HG03159 (cell line): Measurements from ENCODE around the gene FGR.
A peak's percentile ranks its signal among the peaks of the same experiment; 100 is the strongest.

Experiments
- ATAC-seq: cut with Tn5 transposase; IDR thresholded peaks from one replicate; pipeline ENCODE4 v1.9.1; 2021; ENCODE audit warnings: mild to moderate bottlenecking, moderate library complexity; ENCODE audit not compliant: unreplicated experiment

FGR gene

DNA sequence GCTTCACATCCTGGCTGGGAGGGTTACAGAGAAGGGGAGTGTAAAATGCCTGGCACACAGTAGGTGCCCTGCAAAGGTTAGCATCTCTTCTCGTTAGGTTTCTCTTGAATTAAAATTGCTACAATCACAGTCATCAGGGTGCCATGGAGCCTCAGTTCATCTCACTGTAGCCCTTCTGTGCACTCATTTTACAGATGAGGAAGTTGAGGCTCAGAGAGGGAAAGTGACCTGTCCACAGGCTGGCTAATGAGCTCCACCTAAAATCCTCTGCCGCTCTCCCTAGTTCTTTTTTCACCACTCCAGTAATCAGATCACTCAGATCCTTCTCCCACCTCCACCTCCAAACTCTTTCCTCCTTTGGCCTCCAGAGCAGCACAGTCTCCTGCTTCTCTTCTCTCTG, 17.6 kb downstream of the FGR start:
- ATAC-seq = no peak

DNA sequence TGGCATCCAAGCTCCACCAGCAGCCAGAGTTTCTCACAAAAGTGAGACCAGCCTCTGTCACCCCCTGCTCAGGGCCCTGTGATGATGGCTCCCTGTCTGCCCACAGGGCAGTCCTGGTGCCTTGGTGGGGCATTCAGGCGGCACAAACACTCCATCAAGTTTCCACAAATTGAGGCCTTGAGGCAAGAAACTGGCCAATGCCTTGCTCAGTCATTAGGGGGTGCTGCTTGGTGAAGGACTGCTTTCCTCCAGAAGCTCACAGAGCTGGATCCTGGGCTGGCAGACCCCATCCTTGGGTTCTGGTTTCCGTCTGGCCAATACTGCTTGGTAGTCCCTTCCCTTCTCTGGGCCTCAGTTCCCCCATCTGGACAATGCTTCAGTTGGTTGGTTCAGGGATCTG, 18.5 kb downstream of the FGR start:
- ATAC-seq = no peak

DNA sequence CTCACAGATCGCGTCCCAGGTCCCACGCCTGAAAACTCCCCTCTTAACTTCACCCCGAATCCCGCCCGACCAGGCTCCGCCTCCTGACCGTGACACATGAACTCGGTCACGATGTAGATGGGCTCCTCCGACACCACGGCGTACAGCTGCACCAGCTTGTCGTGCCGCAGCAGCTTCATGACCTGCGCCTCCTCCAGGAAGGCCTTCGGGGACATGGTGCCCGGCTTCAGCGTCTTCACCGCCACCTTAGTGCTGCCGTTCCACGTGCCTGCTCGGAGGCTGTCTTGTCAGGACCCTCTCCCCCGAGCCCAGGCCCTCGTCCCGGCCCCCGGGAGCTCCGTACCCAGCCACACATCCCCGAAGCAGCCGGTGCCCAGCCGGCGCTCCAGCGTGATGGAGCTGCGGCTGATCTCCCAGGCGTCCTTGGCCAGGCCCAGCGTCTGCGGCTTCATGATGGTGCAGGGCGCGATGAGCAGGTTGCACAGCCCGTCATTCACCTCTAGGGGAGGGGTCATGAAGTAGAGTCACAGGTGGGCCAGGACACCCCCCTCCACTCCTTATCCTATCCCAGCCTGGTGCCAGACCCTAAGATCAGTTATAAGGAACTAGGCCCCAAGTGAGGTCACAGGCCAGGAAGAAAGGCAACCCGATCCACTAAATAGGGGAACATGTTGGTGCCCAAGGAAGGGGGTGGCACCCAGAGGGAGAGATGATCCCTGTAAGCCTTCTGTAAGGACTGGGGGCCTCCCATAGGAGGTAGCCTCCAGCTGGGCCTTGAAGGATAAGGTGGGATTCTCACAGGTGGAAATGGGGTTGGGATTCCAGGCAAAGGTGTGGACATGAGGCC, 19.4 kb downstream of the FGR start:
- ATAC-seq = no peak

DNA sequence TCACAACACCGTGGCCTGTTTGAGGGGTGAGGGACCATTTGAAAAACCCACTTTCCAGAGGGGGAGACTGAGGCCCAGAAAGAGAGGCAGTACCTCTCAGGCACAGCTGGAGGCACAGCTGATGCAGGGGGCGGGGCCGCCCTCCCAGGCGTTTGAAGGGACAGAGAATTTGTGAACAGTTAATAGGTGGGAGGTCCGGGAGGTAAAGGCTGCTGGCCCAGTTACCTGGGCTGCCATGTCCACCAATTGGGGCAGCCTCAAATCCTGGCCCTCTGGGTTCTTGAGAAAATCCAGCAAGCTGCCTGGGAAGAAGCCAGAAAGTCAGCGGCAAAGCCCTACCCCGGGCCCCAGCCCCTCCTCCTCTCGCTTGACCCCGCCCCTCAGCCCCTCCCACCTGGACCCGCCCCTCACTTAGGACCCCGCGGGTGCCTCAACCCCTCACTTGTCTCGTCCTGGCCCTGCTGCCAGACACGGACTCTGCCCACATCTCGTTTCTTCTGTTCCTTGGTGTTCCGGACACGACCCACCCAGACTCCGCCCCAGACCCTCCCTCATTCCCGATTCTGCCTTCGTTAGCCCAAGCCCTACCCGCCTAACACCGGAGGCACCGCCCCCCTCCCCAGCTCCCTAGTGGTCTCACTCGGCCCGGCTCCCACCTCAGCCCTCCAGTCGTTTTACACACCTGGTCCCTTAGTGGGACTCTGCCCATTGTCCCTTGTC, 20.2 kb downstream of the FGR start:
- no peak for ATAC-seq

DNA sequence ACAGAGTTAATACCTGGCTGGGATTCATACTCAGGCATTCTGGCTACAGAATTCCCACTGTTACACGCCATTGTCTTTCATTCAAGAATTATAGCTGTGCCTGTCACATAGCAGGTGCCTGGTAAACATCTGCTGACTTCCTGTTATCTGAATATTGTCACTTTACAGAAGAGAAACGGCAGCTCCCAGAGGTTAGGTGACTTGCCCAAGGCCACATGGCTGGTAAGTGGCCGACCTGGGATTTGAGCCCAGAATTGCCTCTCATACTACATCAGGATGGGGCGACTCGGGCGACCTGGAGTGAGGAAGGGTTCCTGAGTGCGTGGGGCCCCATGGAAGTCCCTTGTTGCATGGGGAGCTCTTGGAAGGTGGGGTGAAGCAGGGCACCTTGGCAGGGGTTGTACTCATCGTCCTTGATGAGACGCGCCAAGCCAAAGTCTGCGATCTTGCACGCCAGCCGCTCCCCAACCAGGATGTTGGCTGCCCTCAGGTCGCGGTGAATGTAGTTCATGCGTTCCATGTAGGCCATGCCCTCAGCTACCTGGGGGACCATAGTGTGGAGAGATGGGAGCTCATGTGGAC, 20.9 kb downstream of the FGR start:
- ATAC-seq = no peak

DNA sequence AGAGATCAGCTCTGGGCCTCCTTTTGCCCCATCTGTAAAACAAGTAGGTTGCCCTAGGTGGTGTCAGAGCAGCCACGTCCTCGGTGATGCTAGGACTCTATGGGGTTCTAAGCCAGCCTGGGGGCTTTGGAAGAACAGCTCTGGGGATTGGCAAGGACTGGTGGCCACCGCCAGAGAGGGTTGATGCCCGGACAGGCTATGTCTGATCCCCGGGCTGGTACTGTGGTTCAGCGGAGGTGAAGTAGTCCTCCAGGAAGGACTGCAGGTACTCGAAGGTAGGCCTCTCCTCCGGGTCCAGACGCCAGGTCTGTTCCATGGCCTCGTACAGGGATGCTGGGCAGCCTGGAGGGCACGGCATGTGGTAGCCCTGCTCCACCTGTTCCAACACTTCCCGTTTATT, 22.3 kb downstream of the FGR start:
- ATAC-seq = no peak

DNA sequence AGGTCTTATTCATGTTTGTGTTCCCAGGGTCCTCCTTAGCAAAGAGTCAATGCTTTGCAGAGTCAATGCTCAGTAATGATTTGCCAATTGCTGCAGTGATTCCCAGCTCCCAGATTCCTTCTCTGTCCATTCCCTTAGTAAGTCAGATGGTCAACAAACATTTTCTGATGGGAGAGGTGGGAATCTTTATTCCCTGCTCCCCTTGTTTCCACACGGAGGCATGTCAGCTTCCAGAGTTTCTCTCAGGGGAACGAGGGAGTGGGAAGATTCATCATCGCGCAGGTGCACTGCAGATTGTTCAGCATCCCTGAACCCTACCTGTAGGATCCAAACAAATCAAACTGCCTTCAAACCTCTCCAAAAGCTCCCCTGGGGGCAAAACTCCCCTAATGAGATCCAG, 23.5 kb downstream of the FGR start:
- no peak for ATAC-seq

DNA sequence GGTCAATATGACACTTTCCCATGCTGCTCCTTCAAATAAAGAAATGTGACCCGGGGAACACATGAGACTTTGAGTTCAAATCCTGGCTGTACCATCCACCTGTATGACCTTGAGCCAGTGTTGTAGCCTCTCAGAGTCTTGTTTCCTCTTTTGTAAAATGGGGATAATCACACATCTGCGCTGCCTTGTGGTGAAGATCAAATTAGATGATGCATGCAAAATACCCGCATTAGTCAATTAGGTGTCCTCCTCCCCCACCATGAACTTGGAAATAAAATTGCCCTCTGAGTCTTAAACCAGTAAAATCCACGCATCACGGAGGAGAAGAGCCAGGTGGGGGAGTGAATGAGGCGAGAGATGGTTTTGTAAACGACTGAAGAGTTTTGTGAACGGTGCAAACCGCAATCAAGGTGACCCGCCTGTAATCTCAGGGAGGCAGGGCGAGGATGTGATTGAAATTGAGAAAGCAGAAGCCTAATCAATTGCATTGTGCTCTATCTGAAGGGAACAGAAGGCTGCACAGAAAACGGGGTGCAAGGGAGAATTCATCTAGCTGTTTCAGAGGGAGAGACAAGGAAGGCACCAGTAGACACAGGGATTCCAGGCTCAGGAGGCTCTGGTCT, 25.3 kb downstream of the FGR start:
- no peak for ATAC-seq

DNA sequence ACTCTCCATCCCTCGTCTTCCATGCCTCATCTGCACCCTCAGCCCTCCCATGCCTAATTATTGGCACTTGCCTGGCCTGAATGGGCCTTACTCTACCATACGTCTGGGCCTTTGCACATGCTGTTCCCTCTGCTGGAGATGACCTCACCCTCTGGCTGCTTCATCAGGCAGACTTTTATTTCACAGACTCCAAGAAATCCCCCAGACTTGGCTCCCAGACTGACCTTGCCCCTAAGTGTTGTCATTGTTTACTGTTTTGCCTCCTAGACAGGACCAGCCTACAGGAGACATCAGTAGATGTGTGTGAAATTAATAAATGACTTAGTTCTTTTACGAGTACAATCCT, 25.8 kb downstream of the FGR start:
- no peak for ATAC-seq

DNA sequence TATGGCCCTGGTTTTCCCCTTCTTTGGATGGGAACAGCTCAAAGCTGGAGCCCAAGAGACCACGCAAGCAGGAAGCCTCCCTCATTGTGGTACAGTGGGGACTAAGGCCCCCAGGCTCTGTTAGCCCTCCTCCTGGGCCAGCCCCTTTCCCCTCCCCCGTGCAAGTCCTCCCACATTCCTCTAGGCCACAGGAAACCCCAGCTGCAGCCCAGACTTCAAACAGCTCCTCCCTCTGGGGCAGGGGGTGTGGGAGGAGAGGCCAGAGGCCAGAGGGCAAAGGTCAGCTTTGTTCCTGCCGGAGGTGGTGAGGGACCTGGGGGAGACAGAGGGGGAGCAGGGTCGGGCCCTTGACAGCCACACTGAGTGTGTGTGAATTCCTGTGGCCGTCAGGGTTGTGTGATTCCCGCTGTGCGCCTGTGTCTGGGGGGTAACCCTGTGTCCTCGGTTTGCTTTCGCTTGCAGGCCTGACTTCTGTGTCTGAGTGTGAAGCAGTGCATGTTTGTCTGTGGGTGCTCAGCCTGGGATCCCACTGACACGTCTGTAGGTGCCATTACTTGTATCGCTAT, 27.7 kb downstream of the FGR start:
- no peak for ATAC-seq

DNA sequence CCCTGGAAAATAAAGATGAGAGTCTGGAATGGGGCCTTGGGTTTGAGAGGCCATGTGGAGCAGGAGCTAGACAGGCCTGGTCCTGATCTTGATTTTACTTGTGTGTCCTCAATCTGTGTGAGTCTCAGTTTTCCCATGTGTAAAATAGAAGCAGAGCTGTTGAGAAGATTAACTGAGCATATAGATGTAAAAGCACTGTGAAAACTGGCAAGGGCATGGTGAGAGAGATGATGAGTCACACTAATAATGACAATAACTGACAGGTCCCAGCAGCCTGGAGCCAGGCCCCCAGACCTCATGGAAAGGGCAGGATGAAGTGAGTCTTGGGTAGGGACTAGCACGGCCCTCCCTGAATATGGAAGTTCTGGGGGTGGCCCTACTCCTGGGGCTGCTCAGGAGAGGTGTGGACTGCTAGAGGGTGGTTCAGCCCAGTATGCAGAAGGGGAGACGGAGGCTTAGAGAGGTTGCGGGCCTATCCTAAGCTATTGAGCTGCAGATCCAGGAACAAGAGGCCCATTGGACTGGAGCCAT, 28.2 kb downstream of the FGR start:
- no peak for ATAC-seq

DNA sequence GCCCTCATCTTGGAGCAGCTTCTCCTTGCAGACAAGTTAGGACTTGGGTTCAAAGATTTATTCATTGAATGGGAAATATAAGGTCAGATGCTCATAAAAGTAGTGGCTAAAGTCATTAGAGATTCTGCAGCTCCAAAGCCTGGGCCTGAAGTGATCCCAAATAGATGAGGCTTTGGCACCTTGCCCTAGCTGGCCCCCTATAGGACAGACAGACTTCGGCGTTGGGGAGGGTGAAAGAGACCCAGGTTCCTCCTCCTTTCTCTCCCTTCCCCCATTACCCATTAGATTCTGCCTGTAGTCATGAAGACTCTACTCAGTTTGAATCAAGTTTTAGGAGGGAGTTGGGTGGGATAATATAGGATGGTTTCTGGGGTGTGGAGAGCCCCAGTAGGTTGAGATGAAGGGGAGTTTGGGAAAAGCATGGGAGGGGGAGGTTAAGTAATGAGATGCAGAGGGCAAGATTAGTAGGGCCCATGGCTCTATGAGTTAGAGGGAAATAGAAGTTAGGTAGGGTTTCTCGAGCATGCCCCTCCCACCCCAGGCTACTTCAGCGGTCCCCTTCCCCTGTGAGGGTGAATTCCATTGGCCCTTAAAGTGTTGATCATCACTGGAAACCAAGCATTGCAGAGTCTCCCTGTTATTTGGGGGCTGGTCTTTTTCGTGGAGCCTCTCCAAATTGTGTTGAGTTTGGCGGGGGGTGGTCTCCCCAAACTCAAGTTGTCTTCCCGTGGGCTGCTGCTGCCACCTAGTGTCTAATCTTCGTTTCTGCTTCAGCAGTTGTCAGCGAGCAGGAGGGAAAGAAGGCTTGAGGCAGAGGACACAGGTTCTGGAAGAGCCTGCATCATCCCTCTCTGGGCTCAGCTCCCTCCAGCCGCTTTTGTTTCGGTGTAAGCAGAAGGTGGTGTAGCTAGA, 28.9 kb downstream of the FGR start:
- no peak for ATAC-seq

DNA sequence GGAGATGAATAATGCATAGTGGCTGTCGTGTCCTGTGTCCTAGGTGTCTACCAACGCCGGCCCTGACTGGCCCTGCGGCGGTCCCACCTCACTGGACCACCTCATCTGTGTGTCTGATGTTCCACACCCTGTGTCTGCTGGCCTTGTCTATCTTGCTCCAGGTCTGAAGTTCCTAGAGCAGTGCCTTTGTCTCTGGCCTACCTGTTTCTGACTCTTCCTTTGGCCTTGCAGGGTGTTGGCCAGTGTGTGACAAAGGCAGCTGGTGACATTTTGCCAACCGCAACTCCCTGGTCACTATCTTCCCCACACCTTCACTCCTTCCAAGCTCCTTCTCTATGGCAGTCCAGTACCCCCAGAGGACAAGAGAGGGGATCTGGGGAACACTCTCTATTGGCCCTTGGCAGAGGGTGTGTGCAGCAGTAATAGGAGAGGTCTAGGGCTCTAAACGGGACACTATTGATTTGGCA, 29.7 kb downstream of the FGR start:
- no peak for ATAC-seq

DNA sequence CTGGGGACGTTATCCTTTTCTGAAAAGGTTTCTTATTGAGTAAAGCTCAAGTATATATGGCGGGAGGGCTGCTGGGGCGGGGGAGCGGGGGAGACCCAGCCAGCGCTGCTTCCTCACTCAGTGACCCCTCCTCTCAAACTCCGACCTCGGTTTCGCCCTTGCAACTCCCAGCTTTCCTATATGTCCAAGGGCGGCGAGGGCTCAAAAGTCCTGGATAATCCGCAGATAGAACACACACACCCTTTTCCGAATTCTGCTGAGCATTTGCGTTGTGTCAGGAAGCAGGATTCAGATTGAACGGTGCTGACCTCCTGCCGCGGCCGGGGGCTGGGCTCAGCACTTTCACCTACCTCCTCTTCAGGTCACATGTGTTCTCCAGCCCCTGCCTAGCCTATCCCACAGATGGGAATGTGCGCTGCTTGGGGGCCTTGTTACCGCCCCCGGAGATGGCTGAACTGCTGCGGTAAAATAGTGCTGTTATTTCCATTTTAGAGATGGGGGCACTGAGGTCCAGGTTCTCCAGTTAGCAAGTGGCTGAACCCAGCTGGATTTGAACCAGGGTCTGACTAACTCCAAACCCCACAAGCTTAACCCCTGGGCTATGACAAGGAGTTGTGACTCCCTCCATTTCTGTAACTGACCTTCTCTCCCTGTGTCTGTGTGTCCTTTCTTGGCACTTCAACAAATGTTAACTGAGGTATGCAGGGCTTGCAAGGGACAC, 30.2 kb downstream of the FGR start:
- ATAC-seq = no peak

DNA sequence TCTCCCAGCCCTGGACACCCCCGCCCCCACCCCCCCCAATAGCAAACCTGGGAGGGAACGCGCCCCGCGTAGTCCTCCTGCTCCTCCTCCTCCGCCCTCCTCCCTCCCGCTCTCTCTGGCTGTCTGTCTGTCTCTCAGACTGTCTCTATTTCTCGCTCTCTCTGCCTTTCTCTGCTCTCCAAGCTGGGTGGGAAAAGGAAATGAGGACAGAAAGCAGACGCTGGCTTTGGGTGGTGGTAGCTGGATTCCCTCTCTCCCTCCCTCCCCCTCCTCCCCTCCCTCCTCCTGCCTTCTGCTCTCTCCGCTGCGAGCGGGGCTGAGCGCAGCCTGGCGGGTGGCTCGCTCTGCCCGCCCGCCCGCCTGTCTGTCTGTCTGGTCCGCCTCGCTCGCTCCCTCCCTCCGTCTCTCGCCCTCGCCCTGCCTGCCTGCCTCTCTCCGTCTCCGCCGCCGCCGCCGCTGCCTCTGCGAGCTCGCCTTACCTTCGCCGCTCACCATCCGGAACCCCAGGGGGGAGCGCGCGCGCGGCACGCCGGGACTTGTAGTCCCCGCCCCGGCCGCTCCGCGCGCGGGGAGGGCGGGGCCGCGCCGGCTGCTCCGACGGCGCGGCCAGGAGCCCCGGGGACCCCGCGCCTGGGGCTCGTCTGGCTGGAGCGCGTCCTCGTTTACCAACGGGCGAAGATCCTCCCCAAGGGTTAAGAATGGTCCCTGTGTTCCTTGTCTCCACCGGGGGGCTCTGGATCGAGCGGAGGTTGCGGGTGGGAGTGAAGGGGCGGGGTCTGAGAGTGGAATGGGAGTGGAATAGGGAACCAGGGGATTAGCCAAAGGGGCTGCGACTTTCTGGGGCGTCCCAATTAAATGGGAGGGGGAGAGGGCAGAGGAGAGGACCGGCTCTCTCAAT, 31.1 kb downstream of the FGR start, which contains the start of gene AHDC1:
Gene AHDC1, minus strand, starts transcription at position 464 of the 898 bp plus-strand sequence. CDS start 52,029 bp downstream, outside the sequence.
- peak; percentile 63 for ATAC-seq

DNA sequence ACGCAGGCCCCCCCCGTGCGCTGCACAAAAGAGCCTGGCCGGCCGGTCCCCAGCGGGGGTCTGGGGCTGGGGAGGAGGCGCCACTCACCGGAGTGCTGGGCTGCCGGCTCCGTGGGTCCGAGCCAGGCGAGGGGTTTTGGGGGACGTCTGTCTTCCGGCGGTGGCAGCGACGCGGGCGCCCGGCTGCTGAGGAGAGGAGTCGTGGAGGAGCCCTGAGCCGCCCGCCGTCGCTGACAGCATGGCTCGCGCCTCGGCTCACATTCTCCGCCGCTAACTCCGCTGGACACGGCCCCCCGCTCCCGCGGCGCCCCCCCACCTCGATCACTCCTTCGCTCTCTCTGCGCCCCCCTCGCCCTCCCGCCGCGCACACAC, 31.7 kb downstream of the FGR start:
- ATAC-seq = no peak

DNA sequence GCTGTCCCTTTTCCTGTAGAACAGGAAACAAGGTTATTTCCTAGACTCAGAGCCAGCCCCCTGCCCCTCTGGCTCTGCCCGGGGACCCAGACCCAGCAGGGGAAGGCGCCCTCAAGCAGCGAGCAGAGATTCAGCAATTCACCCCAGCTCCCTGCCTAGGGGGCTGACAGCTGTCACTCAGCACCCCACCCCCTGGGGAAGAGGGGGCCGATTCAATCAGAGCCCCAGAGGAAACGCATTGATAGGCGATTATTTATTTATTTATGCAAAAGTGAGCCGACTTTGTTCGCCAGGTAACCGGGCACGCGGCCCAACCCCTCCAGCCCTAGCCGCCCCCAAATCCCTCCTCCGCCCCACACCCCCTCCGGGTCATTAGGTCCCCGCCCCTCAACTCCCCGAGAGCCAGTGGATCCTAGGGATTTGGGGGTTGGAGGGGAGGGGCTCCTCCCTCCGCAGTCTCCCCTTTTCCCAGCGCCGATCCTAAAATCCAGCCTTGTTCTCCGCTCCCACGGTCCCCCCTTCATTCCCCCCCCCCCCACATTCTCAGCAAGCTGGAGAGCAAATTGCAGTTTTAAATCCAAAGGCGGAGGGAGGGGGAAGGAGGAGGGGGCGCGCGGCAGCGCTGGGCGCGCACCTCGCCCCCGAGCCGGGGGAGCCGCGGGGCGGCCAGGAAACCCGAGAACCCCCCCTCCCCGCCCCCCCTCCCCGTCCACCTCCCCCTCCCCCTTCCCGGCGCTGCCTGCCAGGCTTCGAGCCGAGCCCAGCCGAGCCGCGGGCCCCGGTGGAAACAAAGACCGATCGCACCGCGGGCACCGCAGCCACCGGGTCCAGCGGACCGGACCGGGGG, 32.3 kb downstream of the FGR start:
- no peak for ATAC-seq
